Right hindlimb (tissue), 1 donor: ENCODE measurements around the gene TNFAIP8L1.

Experiments used
- DNase-seq: peaks from one replicate; pipeline ENCODE4 v3.0.0-alpha.2; 2018

TNFAIP8L1 gene

DNA sequence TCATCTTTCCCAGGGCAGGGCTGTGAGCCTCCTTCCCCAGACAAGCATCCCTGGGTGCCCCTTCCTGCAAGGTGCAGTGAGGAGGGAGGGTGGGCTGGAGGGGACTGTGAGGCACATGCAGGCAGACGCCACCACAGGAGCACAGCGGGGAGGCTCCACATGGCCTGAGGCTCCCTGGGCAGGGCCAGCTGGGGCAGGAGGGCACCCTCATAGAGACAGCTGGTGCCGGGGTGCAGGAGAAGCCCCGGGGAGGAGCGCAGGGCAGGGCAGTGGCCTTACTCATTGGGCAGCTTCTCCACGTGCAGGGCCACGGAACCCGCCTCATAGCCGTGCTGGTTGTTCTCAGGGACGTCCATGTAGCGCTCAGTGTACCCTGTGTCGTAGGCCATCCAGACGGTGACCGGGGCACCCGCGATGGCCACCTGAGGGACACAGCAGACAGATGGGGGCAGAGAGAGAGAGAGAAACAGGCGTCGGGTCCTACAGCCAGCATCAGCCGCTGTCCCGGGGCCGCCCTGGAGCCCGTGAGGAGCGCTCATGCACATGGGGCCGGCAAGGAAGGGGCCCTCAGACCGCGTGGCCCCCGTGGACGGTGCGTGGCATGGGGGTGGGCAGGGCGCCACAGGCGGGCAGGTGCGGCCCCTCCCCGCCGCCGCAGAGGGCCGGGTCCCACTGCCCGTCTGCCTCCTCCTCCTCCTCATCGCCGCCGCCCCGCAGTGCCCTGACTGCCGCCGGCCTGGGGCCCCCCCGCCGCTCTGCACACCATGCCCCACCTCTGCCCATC is 43.3 kb downstream of the TNFAIP8L1 start:
- no peak for DNase-seq

DNA sequence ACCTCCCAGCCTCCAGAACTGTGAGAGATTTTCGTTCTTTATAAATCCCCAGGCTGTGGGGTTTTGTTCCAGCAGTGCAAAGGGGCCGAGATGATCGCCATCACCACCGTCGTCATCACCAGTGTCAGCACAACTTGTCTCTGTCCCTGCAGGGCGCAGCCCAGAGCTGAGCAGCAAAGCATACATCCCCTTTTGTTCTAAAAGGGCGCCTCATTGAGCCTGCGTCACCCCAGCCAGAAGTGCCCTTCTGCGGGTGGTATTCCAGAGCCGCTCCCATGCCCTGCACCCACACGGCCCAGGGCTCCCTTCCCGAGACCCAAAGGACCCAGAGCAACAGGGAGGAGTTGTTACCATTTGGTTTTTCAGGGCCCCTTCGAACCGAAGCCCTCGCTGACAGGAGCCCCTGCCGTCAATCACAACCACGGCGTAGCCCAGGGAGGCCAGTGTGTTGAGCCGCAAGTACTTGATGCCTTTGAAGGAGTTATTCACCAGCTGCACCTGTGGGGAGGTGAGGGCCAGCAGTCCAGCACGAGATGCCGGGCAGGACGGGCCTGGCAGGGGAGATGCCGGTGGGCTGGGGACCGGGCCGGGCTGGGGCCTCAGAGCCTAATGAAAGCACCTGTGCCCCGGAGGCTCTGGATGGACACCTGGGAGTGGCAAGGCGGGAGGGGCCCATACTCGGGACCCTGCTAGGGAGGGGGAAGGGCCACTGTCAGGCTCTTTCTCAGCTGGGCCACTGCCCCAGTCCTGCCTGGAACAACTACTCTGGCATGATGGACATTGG is 45.2 kb downstream of the TNFAIP8L1 start:
- DNase-seq = no peak

DNA sequence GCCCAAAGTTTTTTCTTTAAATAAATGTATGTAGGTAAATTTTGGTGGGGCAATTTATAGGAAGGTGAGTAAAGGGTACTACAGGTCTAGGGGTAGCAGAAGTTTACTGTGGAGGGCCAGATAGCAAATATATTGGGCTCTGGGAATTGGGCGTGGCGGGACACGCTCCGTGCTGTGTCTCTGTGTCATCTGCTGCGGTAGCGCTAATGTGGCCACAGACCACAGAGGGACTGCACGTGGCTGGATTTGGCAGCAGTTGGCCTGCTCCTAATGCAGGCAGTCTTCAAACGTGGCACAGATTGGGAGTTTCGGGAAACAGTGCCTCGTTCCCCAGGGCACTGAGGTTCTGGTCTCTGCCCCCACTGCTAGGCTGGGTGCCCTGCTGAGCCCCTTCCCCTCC is 47.4 kb downstream of the TNFAIP8L1 start:
- no peak for DNase-seq

DNA sequence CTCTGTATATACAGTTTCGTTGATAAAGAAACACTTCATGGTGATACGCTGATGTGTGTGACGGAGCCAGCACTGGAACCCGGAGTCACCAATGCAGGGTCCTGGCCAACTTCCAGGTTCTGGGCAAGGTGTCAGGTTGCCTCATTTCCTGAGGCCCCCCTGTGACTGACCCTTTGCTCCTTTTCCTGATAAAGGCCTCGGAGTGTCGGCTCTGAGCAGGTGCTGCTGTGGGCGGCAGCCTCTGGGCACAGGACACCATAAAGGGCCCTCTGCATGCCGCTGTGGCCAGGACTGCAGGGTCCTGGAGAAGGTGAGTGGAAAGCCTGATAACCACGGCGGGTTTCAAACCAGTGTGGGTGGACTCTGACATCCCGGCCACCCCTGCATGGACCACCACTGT is 48.1 kb downstream of the TNFAIP8L1 start:
- DNase-seq = no peak

DNA sequence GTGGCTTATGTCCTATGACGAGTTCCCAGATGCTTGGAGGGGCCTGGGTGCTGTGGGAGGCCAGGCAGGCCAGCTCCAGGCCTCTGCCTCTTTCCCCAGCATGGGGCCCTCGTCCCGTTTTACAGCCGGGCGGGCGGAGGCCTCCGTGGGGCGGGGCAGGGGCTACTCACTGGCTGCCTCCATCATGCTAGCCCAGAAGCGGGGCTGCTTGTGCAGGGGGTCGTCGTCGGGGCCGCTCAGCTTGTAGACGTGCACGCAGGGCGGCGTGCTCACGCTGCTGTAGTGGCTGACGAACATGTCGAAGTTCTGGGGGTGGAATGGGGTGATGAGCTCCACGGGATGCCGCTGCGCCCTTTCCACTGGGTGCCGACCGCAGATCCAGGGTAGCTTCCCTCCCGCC is 49.3 kb downstream of the TNFAIP8L1 start:
- no peak for DNase-seq

DNA sequence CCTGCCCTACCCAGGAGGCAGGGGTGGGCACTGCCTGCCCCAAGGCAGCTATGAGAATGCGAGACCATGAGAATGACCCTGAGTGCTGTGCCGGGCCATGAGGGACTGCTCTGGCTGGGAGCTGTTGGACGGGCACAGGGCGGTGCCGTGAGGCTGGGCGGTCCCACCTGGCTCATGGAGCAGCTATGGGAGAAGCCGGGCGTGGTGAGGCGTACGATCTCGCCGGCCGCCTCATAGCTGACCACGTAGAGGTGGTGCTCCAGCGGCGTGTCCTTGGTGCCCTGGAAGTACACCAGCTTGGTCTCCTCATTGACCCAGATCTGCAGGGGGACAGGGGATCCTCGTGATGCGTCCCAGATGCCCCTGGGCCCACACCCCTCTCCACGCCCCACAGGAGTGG is 50.1 kb downstream of the TNFAIP8L1 start:
- DNase-seq = no peak

DNA sequence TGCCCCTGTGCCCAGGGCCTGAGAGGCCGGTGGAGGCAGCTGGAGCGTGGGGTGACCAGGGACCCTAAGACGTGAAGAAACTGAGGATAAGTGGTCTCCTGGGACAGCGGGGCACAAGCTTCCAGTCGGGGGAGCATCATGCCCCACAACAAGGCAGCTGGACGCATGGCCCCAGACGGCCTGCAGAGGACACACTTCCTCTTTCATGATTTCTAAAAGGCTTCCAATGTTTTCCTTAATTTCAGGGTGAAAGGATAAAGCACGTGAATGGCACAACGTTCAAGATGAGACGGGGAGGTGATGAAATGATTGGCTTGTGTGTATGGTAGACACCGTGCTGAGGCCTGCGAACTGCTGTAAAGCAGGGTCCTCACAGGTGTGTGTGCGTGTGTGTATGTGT is 51.0 kb downstream of the TNFAIP8L1 start:
- no peak for DNase-seq

DNA sequence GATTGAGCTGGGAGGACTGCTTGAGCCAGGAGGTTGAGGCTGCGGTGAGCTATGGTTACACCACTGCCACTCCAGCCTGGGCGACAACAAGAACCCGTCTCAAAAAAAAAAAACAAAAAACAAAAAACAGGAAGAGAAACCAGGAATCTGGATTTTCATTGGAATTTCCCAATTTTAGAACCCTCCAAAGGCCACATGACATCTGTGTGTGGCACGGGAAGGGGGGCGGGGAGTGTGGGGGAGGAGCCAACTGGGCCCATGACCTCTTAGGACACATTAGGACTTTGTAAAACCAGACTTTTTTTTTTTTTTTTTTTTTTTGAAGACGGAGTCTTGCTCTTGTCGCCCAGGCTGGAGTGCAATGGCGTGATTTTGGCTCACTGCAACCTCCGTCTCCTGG is 52.1 kb downstream of the TNFAIP8L1 start:
- DNase-seq = no peak

DNA sequence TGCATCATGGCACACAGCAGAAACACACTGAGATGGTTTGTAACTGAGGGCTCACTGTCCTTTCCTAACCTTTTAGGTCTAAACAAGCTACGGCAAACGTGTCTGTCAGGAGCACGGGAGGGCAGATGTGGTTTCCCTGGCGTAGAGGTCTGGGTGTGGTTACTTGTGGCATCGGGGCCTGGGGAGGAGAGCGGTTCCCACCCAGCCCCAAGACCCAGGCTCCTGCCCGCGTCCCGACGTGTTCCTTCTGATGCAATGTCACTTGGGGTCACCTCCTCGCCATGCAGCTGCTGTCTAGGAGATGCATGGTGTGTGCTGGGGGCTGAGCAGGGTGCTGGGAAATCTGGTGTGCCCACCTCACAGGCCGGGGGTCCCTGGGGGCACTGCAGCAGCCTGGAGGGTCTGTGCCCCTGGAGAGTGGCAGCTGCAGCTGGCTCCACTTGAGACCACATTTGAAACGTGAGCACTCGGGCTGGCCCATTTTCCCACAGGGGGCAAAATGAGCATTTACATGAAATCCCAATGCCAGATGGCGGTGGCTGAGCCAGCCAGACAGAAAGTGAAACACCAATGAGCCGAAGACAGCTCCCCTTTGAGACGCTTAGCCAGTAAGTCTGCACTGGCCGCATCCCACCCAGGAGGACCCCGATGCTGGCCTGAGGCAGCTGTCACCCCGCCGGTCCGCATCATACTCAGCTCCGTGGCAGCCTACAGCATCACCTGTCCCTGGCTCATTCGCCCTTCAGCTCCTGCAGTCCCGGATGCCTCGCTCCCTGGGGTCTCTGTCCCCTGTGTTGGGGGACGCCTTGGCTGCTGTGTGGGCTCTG is 53.1 kb downstream of the TNFAIP8L1 start:
- DNase-seq = no peak

DNA sequence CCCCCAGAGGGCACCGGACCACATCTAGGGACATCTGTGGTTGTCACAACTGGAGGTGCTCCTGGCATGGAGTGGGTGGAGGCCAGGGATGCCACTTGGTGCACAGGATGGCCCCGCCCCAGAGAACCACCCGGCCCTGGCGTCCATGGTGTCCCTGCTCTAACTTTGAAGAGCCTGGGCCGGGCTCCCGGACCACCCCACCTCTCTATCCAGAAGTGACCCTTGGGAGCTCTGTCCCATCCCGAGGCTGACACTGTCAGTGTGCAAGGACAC is 53.7 kb downstream of the TNFAIP8L1 start:
- DNase-seq = no peak

DNA sequence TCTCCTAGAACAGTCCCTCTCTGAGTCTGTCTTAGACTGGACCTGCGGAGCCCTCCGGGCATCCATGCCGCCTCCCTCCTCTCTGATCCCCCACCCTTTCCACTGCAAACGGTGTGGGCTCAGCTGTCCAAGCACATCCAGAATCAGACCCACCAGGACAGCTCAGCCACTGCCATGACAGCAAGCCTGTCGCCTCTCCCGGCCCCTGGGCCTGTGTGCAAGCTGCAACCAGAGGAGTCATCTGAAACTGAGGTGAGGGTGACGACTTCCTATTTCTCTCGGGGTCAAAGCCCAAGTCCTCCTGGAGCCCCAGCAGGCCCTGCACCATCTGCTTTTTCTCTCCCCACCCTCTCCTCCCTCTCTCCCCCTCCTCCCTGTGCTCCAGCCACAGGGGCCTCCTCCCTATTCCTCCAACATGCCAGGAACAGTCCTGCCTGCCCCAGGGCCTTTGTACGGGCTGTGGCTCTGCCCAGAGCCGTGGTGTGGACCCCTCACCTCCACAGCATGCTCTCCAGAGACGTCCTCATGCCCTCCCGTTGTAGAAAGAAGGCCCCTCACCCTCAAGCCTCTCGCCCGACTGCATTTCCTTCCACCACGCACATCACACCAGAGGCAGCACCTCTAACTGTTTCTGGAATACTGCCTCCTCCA is 54.3 kb downstream of the TNFAIP8L1 start:
- no peak for DNase-seq

DNA sequence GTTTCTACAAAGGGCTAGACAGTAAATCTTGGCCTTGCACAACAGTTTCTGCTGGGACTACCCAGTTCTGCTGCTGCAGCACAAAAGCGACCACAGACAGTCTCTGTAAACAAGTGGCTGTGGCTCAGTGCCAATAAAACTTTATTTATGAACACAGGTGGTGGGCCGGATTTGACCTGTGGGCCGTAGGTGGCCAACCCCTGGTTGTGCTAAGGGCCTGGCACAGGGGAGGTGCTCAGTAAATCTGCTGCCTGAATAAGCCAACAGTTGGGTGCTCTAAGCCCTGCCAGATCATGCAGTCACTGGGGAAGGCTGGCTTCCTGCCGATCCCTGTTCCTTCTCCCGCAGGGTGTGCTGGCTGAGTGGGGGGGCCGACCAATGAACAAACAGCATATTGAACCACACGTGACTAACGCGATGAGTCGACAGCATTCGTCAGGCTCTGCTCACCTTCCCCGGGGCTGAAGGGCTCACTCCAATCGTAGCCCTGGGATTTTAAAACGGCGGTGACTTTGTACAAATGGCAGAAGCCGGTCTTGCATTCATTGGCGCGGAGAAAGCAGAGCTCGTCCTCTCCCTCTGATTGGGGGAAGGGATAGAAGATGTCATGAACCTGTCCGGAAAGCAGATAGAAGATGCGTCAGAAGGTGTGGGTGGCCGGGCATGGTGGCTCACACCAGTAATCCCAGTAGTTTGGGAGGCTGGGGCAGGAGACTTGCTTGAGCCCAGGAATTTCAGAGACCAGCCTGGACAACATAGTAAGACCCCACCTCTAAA is 55.1 kb downstream of the TNFAIP8L1 start:
- no peak for DNase-seq

DNA sequence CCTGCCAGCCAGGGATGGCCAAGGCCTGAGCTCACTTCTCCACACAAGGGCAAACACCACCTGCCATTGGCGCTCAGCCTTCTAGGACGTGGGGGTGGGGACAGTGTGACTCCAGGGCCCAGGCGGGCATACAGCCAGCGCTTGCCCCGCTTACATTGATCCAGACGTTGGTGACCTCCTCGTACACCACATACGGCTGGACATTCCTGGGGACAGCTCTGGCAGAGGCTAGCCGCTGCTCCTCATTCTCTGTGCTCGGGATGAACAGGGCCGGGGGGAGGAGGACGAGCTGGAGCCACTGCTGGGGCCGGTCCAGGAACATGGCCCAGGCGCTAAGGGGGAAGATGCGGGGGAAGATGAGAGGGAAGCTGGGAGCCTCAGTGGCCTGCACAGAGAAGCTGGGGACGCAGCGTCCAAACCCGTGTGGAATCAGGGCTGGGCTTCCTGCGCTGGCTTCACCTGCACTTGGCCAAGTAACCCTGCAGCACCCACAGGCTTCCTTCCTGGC is 56.0 kb downstream of the TNFAIP8L1 start:
- DNase-seq = no peak

DNA sequence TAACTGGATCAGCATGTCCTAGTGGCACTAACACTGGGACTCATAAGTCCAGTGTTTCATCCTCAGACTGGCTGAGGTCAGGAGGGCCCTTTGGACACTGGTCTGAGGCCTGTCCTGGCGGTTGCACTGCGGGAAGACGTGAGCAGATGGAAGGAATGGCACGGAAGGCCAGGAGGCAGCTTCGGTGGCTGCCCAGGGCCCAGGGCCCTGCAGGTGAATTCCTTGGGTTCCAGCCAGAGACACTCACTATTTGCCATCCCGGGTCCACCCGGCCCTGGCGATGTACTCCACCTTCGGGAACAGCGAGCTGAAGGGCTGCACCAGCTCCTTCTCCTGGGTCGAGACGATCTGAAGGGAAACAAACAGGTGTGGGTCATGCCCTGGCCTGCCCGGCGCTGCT is 58.0 kb downstream of the TNFAIP8L1 start:
- no peak for DNase-seq

DNA sequence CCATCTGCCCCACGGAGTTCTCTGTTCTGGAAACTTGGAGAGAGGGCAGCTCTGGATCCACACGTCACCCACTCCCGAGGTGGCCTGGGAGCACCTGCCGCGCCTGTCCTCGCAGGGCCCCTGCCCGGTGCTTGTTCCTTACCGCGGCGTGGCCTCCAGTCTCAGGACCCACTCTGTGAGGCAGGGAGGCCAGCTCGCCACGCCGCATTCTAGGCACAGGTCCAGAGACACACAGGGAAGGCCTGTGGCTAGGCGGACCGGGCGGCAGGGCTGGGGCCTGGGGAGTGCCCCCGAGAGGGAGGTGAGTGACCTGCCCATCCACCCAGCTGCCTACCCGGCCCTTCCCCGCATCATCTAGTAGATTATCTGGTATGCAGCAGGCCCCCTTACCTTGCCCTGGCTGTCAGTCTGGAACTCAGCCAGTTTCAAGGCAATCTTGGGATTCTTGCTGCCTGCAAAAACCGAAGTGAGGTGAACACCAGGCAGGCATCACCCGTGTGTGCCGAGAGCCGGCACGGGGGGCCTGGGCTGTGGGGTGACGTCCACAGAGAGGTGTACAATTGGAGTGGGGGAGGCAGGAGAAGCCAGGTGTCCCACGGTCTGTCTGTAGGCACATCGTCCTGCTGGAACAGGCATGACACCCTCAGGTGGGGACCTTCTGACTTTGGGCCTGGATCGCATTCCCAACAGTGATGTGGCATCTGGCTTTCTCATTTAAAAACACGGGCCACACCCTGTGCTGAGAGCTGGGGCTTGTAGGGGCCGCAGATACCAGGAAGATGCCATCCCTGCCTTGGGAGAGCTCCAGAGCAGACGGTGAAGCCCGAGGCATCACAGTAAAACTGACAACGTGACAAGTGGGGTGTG is 60.7 kb downstream of the TNFAIP8L1 start:
- no peak for DNase-seq

DNA sequence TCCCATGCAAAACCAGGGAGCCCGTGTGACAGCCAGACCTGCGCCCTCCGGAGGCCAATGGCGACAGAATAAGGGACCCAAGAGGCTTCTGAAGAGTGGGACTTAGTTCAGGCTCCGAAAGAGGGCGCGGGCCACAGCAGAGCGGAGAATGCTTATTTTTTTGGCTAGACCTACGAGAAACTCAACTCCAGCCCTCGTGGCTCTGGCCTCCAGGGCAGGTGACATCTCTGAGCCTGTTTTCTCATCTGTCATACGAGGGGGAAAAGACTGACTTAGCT is 61.3 kb downstream of the TNFAIP8L1 start:
- DNase-seq = no peak

DNA sequence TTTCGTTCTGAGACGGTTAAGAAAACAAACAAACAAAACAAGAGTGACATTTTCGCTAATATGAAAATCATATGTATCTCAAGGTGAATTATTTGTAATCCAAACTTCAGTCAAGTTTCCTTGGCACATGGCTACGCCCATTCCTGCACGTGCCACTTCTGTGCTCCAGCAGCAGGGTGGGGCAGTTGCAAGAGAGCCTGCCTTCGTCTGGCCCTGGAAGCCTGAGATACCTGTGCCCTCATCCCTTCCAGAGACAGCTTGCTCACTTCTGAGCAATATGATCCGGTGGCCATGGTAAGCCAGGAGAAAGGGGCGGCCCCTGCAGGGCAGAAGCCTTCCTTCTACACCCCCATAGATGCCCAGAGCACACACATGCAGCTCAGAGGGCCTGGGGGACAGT is 62.2 kb downstream of the TNFAIP8L1 start:
- DNase-seq = no peak

DNA sequence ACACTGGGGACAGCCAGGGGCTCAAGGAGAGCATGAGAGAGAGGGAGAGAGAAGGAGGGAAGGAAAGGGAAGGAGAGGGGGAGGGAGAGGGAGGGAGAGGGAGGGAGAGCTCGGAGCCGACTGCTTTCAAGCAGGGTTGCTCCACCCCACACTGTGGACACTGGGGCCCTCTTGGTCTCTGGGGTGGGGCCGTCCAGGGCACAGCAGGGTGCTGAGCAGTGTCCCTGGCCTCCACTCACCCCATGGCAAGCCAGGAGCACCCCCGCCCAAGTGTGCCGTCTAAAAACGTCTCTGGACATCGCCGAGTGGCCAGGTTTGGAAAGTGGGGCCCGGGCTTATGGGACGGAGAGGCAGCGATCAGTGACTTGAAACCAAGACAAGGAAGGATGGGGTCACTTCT is 63.4 kb downstream of the TNFAIP8L1 start:
- DNase-seq = no peak

DNA sequence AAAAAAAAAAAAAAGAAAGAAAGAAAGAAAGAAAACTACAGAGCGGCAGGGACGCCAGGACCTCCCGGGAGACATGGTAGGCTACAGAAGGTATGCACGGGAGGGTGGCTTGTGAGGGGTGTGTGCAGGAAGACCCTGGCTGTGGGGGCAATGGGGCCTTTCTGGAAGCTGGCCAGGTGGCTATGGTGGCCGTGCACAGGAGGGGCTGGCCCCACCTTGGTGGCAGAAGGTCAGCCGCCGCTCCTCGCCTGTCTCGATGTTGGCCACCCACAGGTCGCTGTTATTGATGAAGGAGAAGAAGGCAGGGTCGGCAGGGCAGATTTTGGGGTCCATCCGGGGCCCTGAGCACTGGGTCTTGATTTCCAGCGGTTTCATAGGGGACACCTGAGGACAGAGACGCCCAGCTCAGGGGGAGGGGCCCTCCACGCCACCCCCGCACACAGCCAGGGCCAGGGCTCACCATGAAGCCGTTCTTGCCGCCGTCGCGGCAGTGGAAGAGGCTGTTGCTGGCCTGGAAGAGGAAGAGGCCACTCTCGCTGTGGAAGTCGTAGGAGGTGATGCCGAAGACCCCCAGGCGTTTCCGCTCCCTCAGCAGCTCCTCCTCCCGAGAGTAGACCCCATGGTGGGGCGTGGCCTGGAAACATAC is 64.5 kb downstream of the TNFAIP8L1 start:
- DNase-seq = no peak

DNA sequence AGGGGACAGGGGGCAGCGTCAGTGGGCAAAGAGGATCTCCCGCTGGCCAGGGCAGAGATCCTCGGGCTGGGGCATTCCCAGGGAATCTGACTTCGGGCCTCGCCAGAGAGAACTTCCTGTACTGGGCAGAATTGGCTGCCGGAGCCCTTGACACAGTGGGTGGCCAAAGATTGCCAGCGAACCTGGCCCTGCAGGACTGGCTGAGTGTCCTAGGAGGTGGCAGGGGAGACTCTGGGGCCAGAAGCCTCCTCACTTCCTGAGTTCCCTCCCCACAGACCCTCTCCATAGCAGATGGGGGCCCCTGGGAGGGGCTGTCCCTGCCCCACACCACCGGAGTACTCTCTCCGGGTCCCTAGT is 65.0 kb downstream of the TNFAIP8L1 start:
- no peak for DNase-seq
